GM18526 (cell line): Measurements from ENCODE around the gene RNF19B.

Experiments
- POLR2A ChIP-seq: IDR thresholded peaks from 3 replicates; pipeline ENCODE4 v1.6.1; 2011; ENCODE audit not compliant: insufficient read length; ENCODE audit errors: extremely low read depth

The RNF19B gene

GRCh38 chr1:32960342-32960741 is 4.3 kb downstream of the RNF19B start:
- TF ChIP-seq POLR2A, result no peak

- no peak for TF ChIP-seq POLR2A
These were observed 5.8 kb downstream of the RNF19B start for GRCh38 chr1:32958827-32959226.

- TF ChIP-seq POLR2A, result no peak
These were observed 7.6 kb downstream of the RNF19B start for GRCh38 chr1:32957017-32957416.

- TF ChIP-seq POLR2A, result no peak
These were observed 10.4 kb downstream of the RNF19B start for GRCh38 chr1:32954168-32954567.

GRCh38 chr1:32953495-32953894 is 11.1 kb downstream of the RNF19B start:
- TF ChIP-seq POLR2A, result no peak

- TF ChIP-seq POLR2A, result no peak
These were observed 15.1 kb downstream of the RNF19B start for GRCh38 chr1:32949519-32949918.

GRCh38 chr1:32948905-32949304 is 15.7 kb downstream of the RNF19B start:
- TF ChIP-seq POLR2A, result no peak

- TF ChIP-seq POLR2A, result no peak
These were observed 16.3 kb downstream of the RNF19B start for GRCh38 chr1:32948390-32948722.

- no peak for TF ChIP-seq POLR2A
These were observed 16.8 kb downstream of the RNF19B start for GRCh38 chr1:32947669-32948389.

- no peak for TF ChIP-seq POLR2A
These were observed 18.2 kb downstream of the RNF19B start for GRCh38 chr1:32946413-32946812.

GRCh38 chr1:32944180-32944579 is 20.4 kb downstream of the RNF19B start:
- TF ChIP-seq POLR2A, result no peak

- TF ChIP-seq POLR2A, result no peak
These were observed 24.8 kb downstream of the RNF19B start for GRCh38 chr1:32939655-32940371.

- TF ChIP-seq POLR2A, result no peak
These were observed 27.5 kb downstream of the RNF19B start for GRCh38 chr1:32937061-32937460.

- TF ChIP-seq POLR2A, result no peak
These were observed 30.1 kb downstream of the RNF19B start for GRCh38 chr1:32934535-32934934.

- TF ChIP-seq POLR2A, result no peak
These were observed 30.8 kb downstream of the RNF19B start for GRCh38 chr1:32933742-32934322.

- no peak for TF ChIP-seq POLR2A
These were observed 32.8 kb downstream of the RNF19B start for GRCh38 chr1:32931760-32932159.

- TF ChIP-seq POLR2A, result no peak
These were observed 35.2 kb downstream of the RNF19B start for GRCh38 chr1:32929366-32929765.

GRCh38 chr1:32928715-32929114 is 35.9 kb downstream of the RNF19B start:
- no peak for TF ChIP-seq POLR2A
